ENCODE measurements around the gene SPCS1. TPM values are rescaled to one million over a fixed set of nuclear protein-coding genes. Genes with fewer than 3 reads are reported as not detected.
"Not testable (repeated sequence)": the region's sequence is repeated elsewhere in the genome, so short reads cannot be mapped to it uniquely, and the experiment has no call there.

SPCS1 gene
- polyA plus RNA-seq, 2 of the 4 experiments (the other 2 are of a cell fraction) = 180 to 184 TPM

DNA sequence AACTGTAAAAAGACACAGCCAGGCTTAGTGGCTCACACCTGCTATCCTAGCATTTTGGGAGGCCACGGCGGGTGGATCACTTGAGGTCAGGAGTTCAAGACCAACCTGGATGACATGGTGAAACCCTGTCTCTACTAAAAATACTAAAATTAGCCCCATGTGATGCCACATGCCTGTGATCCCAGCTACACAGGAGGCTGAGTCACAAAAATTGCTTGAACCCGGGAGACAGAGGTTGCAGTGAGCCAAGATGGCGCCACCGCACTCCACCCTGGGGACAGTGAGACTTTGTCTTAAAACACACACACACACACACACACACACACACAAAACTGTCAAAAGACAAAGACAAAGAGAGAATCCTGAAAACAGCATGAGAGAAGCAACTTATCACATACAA lies 18.0 kb downstream of the SPCS1 start:
- POLR2A ChIA-PET = no interaction called here
- no peak overlapping the region for H3K4me2 ChIP-seq
- ATAC-seq (no peak), DNase-seq (ENCODE audit: low read depth in 1 of 2, low spot score in 1 of 2) (no peak), FAIRE-seq (no peak)
- H3K9me3 ChIP-seq = no peaks in the 10 kb centered on the region
- H3K4me1 ChIP-seq = no peaks in the 10 kb centered on the region
- no peak overlapping the region for H3K27ac ChIP-seq
- no peak for TF ChIP-seq ZC3H11A (IDR thresholded peaks at IDR 0.05)
- no peak for TF ChIP-seq BHLHE40 (IDR thresholded peaks at IDR 0.05; ENCODE audit: low read depth, low read length)
- TF ChIP-seq HOXB5 (CRISPR knock-in tag; IDR thresholded peaks at IDR 0.05) = no peak
- no peak for TF ChIP-seq FOXS1 (CRISPR knock-in tag; IDR thresholded peaks at IDR 0.05)
- no peak for TF ChIP-seq CEBPB (IDR thresholded peaks at IDR 0.05)
- no peak for TF ChIP-seq HOXA7 (CRISPR knock-in tag; IDR thresholded peaks at IDR 0.05)
- TF ChIP-seq CHD4 (IDR thresholded peaks at IDR 0.05; ENCODE audit: borderline replicate concordance) = no peak
- TF ChIP-seq, protein P1, sequence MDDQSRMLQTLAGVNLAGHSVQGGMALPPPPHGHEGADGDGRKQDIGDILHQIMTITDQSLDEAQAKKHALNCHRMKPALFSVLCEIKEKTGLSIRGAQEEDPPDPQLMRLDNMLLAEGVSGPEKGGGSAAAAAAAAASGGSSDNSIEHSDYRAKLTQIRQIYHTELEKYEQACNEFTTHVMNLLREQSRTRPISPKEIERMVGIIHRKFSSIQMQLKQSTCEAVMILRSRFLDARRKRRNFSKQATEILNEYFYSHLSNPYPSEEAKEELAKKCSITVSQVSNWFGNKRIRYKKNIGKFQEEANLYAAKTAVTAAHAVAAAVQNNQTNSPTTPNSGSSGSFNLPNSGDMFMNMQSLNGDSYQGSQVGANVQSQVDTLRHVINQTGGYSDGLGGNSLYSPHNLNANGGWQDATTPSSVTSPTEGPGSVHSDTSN (IDR thresholded peaks at IDR 0.05) = no peak
- TF ChIP-seq JUNB (IDR thresholded peaks at IDR 0.05) = no peak
- TF ChIP-seq, protein P2, sequence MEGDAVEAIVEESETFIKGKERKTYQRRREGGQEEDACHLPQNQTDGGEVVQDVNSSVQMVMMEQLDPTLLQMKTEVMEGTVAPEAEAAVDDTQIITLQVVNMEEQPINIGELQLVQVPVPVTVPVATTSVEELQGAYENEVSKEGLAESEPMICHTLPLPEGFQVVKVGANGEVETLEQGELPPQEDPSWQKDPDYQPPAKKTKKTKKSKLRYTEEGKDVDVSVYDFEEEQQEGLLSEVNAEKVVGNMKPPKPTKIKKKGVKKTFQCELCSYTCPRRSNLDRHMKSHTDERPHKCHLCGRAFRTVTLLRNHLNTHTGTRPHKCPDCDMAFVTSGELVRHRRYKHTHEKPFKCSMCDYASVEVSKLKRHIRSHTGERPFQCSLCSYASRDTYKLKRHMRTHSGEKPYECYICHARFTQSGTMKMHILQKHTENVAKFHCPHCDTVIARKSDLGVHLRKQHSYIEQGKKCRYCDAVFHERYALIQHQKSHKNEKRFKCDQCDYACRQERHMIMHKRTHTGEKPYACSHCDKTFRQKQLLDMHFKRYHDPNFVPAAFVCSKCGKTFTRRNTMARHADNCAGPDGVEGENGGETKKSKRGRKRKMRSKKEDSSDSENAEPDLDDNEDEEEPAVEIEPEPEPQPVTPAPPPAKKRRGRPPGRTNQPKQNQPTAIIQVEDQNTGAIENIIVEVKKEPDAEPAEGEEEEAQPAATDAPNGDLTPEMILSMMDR (IDR thresholded peaks at IDR 0.05) = no peak
- no peak for TF ChIP-seq EHF (CRISPR knock-in tag; IDR thresholded peaks at IDR 0.05)
- no peak for TF ChIP-seq TFCP2L1 (CRISPR knock-in tag; IDR thresholded peaks at IDR 0.05)
- TF ChIP-seq FOSL2 (IDR thresholded peaks at IDR 0.05) = no peak
- TF ChIP-seq FOSL2 (CRISPR knock-in tag; IDR thresholded peaks at IDR 0.05) = no peak
- TF ChIP-seq FOSB (CRISPR knock-in tag; IDR thresholded peaks at IDR 0.05) = no peak
- no peak for TF ChIP-seq CBX2 (IDR thresholded peaks at IDR 0.05; ENCODE audit: borderline replicate concordance, low read depth)
- TF ChIP-seq POLR2A (IDR thresholded peaks at IDR 0.05; ENCODE audit: low read length) = no peak
- no peak for TF ChIP-seq JUN (IDR thresholded peaks at IDR 0.05)
- 95% methylated on average over 5 of the region's 5 CpGs for WGBS (ENCODE audit: missing lambda C conversion rate)
- H3K4me3 ChIP-seq = no peak overlapping the region
- CTCF ChIA-PET = no interaction called here

DNA sequence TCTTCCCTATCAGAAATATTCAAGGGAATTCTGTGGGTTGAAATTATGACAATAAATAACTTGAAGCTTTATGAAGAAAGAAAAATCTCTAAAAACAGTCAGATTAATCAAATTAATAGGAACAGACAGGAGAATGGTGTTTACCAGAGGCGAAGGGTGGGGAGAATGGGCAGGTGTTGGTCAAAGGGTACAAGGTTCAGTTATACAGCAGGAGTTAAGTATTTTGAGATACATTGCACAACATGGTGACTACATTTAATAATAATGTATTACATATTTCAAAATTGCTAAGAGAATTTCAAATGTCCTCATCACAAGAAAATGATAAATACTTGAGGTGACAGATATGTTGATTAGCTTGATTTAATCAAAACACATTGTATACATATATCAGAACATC lies 18.6 kb downstream of the SPCS1 start:
- ATAC-seq = no peak
- H3K9me3 ChIP-seq = no peaks in the 10 kb centered on the region
- ChIA-PET POLR2A (no interaction called here), CTCF (no interaction called here)
- DNase-seq (ENCODE audit: low read depth in 1 of 2, low spot score in 1 of 2) = no peak
- H3K4me2 ChIP-seq = no peak overlapping the region
- H3K4me1 ChIP-seq = no peaks in the 10 kb centered on the region
- TF ChIP-seq ESRRA (IDR thresholded peaks at IDR 0.05; ENCODE audit: borderline replicate concordance, low read length) (no peak), GATA3 (IDR thresholded peaks at IDR 0.05; ENCODE audit: borderline replicate concordance) (no peak), ZSCAN20 (CRISPR knock-in tag; IDR thresholded peaks at IDR 0.05) (no peak), BHLHE40 (IDR thresholded peaks at IDR 0.05; ENCODE audit: low read depth, low read length) (no peak), PHF8 (IDR thresholded peaks at IDR 0.05; ENCODE audit: borderline replicate concordance, low read depth) (no peak), NFE2L2 (conservative IDR thresholded peaks at IDR 0.05; ENCODE audit: low read length) (no peak), RARB (CRISPR knock-in tag; IDR thresholded peaks at IDR 0.05) (no peak), ZC3H11A (IDR thresholded peaks at IDR 0.05) (no peak)
- TF ChIP-seq, protein P3, sequence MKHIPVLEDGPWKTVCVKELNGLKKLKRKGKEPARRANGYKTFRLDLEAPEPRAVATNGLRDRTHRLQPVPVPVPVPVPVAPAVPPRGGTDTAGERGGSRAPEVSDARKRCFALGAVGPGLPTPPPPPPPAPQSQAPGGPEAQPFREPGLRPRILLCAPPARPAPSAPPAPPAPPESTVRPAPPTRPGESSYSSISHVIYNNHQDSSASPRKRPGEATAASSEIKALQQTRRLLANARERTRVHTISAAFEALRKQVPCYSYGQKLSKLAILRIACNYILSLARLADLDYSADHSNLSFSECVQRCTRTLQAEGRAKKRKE (CRISPR knock-in tag; IDR thresholded peaks at IDR 0.05; ENCODE audit: low read depth) = no peak
- no peak overlapping the region for H3K27ac ChIP-seq
- no peak for FAIRE-seq
- H3K4me3 ChIP-seq = no peak overlapping the region
- 96% methylated on average over 1 of the region's 1 CpG for WGBS (ENCODE audit: missing lambda C conversion rate)

DNA sequence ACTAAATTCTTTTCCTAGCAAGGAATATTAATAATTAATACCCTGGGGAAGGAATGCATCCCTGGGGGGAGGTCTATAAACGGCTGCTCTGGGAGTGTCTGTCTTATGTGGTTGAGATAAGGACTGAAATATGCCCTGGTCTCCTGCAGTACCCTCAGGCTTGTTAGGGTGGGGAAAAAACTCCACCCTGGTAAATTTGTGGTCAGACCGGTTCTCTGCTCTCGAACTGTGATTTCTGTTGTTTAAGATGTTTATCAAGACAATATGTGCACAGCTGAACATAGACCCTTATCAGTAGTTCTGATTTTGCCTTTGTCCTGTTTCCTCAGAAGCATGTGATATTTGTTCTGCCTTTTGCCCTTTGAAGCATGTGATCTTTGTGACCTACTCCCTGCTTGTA lies 22.8 kb downstream of the SPCS1 start:
- H3K4me2 ChIP-seq; H3K9me3 ChIP-seq; H3K4me3 ChIP-seq; H3K27ac ChIP-seq; ATAC-seq; POLR2A ChIA-PET; CTCF ChIA-PET; H3K4me1 ChIP-seq; FAIRE-seq; DNase-seq (ENCODE audit: low read depth in 1 of 2, low spot score in 1 of 2): not testable (repeated sequence)
- WGBS (ENCODE audit: missing lambda C conversion rate) = 79% methylated on average over 3 of the region's 3 CpGs
